Progenitor cell of endocrine pancreas (in vitro differentiated cells): ENCODE results near the gene AHRR. TPM values are rescaled to one million over a fixed set of nuclear protein-coding genes. Genes with fewer than 3 reads are reported as not detected.

Experiments used
- DNase-seq: peaks from one replicate; pipeline ENCODE4 v3.0.0; 2021; ENCODE audit warnings: low spot score; ENCODE audit not compliant: unreplicated experiment
- H3K27ac Mint-ChIP-seq: 2 replicates; pipeline ENCODE4 v1.8.0; 2021; ENCODE audit warnings: mild to moderate bottlenecking, moderate library complexity, mixed read lengths
- H3K27me3 Mint-ChIP-seq: 2 replicates; pipeline ENCODE4 v1.8.0; 2021; ENCODE audit warnings: mixed read lengths
- H3K36me3 Mint-ChIP-seq: 2 replicates; pipeline ENCODE4 v1.8.0; 2022; ENCODE audit warnings: mixed read lengths; ENCODE audit not compliant: insufficient read depth
- H3K4me1 Mint-ChIP-seq: 2 replicates; pipeline ENCODE4 v1.8.0; 2021; ENCODE audit warnings: low read depth, mixed read lengths
- H3K4me3 Mint-ChIP-seq: 2 replicates; pipeline ENCODE4 v1.8.0; 2021; ENCODE audit warnings: low read depth, mild to moderate bottlenecking, moderate library complexity, mixed read lengths
- H3K9me3 Mint-ChIP-seq: 2 replicates; pipeline ENCODE4 v1.8.0; 2021; ENCODE audit warnings: low read depth, mixed read lengths
- total RNA-seq: library from RNA; stranded (reverse); gene quantifications from 2 replicates; pipeline ENCODE4 v1.2.1, GENCODE V29; 2021
- TF ChIP-seq, protein P1 (sequence below): fragments of 200-600 bp; sonication (generic); IDR thresholded peaks from one replicate; pipeline ENCODE4 v1.5.0; 2021; ENCODE audit warnings: antibody characterized with exemption, mild to moderate bottlenecking; ENCODE audit not compliant: unreplicated experiment

Gene AHRR
- total RNA-seq, 1 donor from 2014 or later: 1.3 TPM

DNA sequence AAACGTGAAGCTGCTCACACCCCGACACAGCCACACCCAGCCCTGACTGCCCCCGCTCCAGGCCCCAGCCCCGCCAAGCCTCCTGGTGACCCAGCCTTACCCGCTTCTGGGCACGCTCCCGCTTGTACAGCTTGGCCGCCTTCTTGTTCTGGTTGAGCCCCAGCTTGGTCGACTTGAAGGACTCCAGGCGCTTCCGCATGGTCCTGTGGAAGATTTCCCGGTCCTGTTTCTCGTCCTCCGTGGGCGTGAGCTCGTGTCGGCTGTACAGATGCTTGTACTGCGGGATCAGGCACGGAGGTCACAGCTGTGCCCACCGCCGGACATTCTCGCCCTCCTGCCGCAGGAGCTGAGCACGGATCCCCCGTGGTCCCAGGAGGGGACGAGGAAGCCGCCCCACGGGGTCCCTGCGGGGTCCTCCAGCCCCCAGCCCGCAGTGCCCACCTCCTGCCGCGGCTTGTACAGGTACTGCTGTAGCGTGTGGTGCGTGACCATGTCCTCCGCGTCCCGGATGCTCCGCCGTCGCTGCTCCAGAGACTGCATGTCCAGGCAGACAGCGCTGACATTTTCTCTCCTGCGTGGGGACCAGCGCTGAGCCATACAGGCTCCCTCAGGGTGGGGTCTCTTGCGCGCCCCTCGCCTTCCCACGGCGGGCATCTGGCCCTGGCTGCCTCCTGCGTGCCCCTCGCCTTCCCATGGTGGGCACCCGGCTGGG is 154.7 kb downstream of the AHRR start:
- no peaks in the 10 kb centered on the region for H3K9me3 Mint-ChIP-seq
- no peaks in the 10 kb centered on the region for H3K36me3 Mint-ChIP-seq
- no peak overlapping the region for H3K4me3 Mint-ChIP-seq
- peaks cover 3% of the 10 kb centered on the region for H3K27me3 Mint-ChIP-seq
- H3K27ac Mint-ChIP-seq: no peak overlapping the region
- peaks cover 8% of the 10 kb centered on the region for H3K4me1 Mint-ChIP-seq
- TF ChIP-seq, protein P1, sequence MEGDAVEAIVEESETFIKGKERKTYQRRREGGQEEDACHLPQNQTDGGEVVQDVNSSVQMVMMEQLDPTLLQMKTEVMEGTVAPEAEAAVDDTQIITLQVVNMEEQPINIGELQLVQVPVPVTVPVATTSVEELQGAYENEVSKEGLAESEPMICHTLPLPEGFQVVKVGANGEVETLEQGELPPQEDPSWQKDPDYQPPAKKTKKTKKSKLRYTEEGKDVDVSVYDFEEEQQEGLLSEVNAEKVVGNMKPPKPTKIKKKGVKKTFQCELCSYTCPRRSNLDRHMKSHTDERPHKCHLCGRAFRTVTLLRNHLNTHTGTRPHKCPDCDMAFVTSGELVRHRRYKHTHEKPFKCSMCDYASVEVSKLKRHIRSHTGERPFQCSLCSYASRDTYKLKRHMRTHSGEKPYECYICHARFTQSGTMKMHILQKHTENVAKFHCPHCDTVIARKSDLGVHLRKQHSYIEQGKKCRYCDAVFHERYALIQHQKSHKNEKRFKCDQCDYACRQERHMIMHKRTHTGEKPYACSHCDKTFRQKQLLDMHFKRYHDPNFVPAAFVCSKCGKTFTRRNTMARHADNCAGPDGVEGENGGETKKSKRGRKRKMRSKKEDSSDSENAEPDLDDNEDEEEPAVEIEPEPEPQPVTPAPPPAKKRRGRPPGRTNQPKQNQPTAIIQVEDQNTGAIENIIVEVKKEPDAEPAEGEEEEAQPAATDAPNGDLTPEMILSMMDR: no peak
- no peak for DNase-seq

DNA sequence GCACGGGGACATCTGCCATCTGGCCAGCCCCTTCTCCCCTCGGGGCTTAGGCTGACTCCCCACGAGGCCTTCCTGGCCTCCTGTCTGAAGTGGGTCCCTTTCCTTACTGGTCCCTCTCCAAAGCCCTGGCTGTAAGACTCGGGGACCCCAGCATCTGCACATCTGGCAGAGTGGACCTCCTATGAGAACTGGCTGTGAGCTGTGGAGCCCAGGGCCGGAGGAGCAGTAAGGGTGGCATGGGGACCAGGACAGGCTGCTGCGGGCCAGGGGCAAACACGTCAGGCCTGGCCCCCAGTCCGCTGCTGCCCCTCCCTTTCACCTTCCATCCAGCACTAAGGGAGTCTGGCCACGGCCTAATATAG is 155.3 kb downstream of the AHRR start:
- no peak overlapping the region for H3K4me3 Mint-ChIP-seq
- H3K27me3 Mint-ChIP-seq: peaks cover 3% of the 10 kb centered on the region
- DNase-seq: no peak
- TF ChIP-seq, protein P1: no peak
- no peaks in the 10 kb centered on the region for H3K9me3 Mint-ChIP-seq
- H3K4me1 Mint-ChIP-seq: peaks cover 4% of the 10 kb centered on the region
- no peaks in the 10 kb centered on the region for H3K36me3 Mint-ChIP-seq
- H3K27ac Mint-ChIP-seq: no peak overlapping the region

DNA sequence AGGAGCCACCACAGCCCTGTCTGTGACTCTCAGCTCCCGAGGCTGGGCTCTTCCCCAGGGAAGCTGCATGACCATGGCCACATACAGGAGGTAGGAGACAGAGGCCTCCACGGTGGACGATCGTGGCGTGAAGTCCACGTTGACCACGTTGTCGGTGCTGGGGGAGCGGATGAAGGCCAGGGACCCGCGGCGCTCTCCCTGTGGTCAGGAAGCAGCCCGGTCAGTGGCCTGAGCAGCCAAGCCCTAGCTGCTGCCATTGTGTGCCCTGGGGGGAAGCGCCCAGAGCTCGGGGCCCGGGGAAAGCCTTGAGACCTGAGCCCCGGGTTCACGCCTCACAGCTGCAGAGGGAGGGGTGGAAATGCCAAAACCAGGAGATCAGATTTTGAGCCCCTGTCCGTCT is 155.7 kb downstream of the AHRR start:
- H3K27me3 Mint-ChIP-seq: peaks cover 3% of the 10 kb centered on the region
- no peaks in the 10 kb centered on the region for H3K36me3 Mint-ChIP-seq
- H3K27ac Mint-ChIP-seq: no peak overlapping the region
- H3K9me3 Mint-ChIP-seq: no peaks in the 10 kb centered on the region
- no peak for DNase-seq
- H3K4me1 Mint-ChIP-seq: peaks cover 2% of the 10 kb centered on the region
- TF ChIP-seq, protein P1: no peak
- no peak overlapping the region for H3K4me3 Mint-ChIP-seq

DNA sequence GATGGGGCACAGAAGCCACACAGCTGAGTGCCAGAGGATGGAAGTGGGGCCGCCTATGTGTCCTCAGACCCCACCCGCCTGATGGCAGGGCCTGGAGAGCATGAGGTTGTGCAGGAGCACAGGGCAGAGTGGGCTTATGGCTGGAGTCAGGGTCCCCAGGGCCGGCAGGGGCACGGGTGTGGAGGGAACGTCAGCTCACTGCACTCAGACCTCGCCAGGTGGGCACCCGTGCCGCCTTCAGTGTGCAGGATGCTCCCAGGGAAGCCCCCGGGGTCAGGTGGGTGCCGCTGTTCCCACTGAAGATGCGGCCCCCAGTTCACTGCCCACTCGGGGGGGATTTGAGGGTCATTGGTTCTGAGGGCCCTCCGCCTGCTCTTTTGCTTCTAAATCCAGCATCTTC is 156.4 kb downstream of the AHRR start:
- Mint-ChIP-seq H3K36me3 (no peaks in the 10 kb centered on the region), H3K27me3 (peaks cover 3% of the 10 kb centered on the region), H3K9me3 (no peaks in the 10 kb centered on the region), H3K27ac (no peak overlapping the region), H3K4me1 (peaks cover 2% of the 10 kb centered on the region), H3K4me3 (no peak overlapping the region)
- TF ChIP-seq, protein P1: no peak
- no peak for DNase-seq

DNA sequence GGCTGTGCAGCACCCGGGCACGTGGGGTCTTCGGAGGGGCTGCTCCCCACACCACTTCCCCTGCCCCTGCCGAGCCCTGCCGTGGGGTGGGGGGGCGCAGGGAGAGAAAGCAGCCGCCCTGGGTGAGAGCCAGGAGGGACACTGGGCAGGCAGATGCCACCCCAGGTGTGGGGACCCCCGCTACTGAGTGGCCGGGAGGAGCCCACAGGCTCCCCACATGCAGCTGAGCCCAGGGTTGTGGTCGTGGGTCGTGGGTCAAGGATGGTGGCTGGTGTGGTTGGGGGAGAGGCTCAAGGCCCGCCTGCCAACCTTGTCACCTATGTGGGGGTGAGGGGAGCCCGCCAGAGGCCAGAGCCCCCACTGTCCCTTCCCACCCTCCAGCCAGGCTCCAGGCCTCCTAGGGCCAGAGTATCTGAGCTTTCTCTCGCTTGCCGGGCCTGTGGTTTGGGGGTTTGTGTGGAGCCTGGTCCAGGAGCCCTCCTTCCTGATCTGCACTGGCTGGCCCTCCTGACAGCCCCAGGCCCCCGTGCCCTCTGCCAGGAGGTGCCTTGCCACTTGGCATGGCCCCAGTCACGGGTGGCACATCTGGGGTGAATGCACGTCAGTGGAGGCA is 157.0 kb downstream of the AHRR start:
- Mint-ChIP-seq H3K4me1 (peaks cover 2% of the 10 kb centered on the region), H3K36me3 (no peaks in the 10 kb centered on the region), H3K4me3 (no peak overlapping the region), H3K9me3 (no peaks in the 10 kb centered on the region), H3K27me3 (peaks cover 3% of the 10 kb centered on the region), H3K27ac (no peak overlapping the region)
- DNase-seq: no peak
- TF ChIP-seq, protein P1: no peak
